DLD1 (cell line): Measurements from ENCODE around the gene PLXNB1.

Experiments
- in situ Hi-C: cut with HindIII; loops from 2 replicates; pipeline ENCODE4 v1.10.0; 2017; ENCODE audit warnings: low sequenced_read_pairs

PLXNB1 gene

DNA sequence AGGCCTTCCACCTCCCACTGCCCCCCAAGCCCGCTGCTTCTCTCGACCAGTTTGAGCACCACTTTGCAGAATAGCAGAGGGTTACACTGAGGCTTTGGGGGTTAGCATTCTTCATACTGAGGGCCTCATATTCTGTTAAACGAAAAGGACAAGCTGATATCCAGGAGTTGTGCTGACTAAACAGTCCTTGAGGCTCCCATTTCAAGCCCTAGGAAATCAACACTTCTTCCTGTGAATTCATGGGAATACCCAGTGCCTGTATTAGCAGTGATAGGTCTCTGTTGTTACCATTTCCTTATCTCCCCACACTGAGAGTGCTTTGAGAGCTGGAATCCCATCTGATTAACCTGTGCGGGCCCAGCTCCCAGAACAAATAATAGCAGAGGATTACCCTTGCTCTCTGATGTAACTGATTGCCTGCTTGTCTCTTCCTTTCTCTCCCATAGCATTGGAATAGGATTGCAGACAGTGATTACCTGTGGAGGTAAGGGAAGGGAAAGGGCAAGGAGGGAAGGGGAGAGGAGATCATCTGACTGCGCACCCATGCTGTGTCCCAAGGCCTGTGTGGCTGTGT, 56.9 kb downstream of the PLXNB1 start:
- in situ Hi-C loops, result no loop called here

GRCh38 chr3:48372377-48372770, 57.5 kb downstream of the PLXNB1 start:
- in situ Hi-C loops, result no loop called here

GRCh38 chr3:48371651-48372376, 58.1 kb downstream of the PLXNB1 start, which contains the start of gene FBXW12:
TSS of gene FBXW12 (plus strand) at chr3:48372219. CDS start at chr3:48372768, 549 bp downstream.
- in situ Hi-C loops, result no loop called here

GRCh38 chr3:48370333-48370713, 59.6 kb downstream of the PLXNB1 start:
- in situ Hi-C loops, result no loop called here

- in situ Hi-C loops, result no loop called here
Measured at GRCh38 chr3:48369693-48370332, 60.1 kb downstream of the PLXNB1 start.

DNA sequence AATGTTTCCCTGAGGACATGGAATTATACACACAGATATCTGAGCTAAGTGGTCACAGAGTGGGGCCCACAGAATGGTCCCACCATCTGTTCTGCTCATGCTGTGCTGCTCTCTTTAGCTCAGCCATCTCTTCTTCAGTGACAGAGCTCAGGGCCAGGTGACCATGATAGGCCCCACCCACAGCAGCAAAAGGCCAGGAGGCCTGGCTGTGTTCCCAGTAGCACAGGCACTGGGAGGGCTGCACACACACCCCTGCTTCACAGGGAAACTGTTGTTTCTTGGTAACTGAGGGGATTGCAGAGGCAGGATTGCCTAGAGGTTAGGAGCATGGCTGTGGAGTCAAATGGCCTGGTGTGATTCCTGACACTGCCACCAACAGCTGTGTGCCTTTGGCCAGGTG, 62.7 kb downstream of the PLXNB1 start:
- in situ Hi-C loops, result no loop called here

DNA sequence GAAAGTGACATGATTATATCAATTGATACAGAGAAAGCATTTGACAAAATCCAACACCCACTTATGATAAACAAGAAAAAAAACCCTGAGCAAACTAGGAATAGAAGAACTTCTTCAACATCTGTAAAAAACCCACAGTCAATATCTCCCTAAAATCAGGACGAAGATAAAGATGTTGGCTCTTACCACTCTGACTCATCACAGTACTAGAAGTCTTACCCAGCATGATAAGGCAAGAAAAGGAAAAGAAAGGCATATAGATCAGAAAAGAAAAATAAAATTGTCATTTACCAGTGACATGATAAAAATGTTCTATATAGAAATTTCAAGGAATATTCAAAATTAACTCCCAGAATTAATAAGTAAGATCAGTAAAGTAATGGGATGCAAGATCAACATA, 65.0 kb downstream of the PLXNB1 start:
- in situ Hi-C loops, result no loop called here

- in situ Hi-C loops, result no loop called here
Measured at GRCh38 chr3:48361928-48362327, 68.0 kb downstream of the PLXNB1 start.

DNA sequence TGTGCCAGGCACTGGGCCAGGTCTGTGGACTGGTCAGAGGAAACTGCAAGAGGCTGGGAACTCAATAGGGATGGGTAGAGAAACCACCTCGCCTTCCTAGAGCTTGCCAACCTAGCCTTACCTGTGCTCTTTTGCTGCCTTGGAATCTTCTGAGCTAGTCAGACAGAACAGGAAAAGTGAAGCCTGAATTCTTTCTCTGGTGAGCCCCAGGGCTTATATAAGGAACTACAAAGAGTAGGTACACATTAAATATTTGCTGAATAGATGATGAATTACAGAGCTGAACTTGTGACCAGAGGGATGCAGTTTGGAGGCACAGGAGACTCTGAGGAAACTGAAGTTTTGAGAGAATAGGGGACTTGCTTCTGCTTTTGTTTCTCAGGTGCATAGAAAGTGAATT, 73.5 kb downstream of the PLXNB1 start:
- in situ Hi-C loops, result no loop called here

DNA sequence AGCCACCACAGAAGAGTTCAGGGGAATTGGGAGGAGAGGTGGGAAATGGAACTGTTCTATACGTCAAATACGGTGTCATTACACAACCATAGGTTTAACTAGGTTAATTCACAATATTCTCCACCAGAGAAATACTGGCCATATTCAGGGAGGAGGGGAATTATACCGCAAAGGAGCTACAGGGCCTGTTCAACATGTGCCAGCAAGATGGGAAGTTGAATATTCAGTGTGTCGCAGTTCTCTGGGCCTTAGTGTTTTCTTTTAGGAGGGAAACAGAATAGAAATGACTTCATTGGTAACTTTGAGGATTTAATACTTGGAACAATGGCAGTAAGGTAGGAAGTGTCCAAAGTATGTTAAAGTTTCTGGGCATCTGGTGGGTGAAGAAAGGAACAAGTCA, 75.9 kb downstream of the PLXNB1 start:
- in situ Hi-C loops, result no loop called here
